ENCODE data around the gene NUDT9.

Gene NUDT9

DNA sequence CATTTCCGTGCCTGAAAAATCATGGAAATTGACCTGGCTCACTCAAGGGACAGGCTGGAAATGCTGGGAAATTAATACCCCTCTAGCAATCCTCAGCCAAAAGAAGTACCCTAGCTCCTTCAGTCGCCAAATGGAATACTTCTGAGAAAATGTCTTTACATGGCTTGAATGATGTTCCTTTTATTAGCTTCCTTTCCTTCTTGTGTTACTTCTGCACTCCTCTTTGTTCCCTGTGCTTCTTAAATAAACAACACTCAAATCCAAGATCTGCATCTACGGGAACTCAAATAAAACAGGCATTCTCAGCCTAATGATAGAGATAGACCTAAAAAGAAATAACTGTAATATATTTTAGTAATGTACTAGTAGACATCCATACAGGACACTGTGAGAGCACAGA, 70.7 kb downstream of the NUDT9 start:
- TF ChIP-seq, protein P1, sequence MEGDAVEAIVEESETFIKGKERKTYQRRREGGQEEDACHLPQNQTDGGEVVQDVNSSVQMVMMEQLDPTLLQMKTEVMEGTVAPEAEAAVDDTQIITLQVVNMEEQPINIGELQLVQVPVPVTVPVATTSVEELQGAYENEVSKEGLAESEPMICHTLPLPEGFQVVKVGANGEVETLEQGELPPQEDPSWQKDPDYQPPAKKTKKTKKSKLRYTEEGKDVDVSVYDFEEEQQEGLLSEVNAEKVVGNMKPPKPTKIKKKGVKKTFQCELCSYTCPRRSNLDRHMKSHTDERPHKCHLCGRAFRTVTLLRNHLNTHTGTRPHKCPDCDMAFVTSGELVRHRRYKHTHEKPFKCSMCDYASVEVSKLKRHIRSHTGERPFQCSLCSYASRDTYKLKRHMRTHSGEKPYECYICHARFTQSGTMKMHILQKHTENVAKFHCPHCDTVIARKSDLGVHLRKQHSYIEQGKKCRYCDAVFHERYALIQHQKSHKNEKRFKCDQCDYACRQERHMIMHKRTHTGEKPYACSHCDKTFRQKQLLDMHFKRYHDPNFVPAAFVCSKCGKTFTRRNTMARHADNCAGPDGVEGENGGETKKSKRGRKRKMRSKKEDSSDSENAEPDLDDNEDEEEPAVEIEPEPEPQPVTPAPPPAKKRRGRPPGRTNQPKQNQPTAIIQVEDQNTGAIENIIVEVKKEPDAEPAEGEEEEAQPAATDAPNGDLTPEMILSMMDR (IDR thresholded peaks at IDR 0.05; ENCODE audit: extremely low read depth, missing control alignments): no peak
- no peak for DNase-seq (ENCODE audit: low spot score)

DNA sequence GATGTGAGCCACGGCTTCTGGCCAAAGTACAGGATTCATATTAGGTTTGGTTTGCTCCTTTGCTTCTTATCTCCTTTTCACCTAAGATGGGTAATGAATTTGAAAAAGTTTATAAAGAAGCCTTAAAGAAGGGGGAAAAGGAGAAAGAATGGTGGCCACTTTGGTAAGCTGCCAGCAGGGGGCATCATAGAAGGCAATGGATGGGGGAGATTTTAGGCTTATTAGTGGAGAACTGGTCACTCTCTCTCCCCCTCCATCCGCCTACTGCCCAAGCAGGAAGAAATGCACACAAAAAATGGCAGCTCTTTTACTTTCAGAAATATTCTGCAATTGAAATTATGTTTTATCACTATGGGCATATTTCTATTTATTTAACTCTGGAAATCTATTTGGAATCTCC, 74.8 kb downstream of the NUDT9 start:
- DNase-seq (ENCODE audit: low spot score): peak; percentile 16
- TF ChIP-seq, protein P1 (IDR thresholded peaks at IDR 0.05; ENCODE audit: extremely low read depth, missing control alignments): peak; percentile 37

DNA sequence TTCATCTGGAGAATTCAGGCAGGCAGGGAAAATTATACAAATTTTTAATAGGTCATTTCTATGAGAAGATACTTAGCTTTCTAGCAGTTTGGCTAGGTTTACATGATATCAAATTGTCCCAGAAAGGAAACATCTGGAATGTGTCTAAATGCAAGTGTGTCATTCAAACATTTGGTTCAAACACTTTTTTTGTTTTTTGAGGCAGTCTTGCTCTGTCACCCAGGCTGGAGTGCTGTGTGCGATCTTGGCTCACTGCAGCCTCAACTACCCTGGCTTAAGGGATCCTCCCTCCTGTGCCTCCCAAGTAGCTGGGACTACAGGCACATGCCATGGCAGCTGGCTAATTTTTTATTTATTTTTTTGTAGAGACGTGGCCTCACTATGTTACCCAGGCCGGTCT, 75.2 kb downstream of the NUDT9 start:
- TF ChIP-seq, protein P1 (IDR thresholded peaks at IDR 0.05; ENCODE audit: extremely low read depth, missing control alignments): no peak
- DNase-seq (ENCODE audit: low spot score): no peak

DNA sequence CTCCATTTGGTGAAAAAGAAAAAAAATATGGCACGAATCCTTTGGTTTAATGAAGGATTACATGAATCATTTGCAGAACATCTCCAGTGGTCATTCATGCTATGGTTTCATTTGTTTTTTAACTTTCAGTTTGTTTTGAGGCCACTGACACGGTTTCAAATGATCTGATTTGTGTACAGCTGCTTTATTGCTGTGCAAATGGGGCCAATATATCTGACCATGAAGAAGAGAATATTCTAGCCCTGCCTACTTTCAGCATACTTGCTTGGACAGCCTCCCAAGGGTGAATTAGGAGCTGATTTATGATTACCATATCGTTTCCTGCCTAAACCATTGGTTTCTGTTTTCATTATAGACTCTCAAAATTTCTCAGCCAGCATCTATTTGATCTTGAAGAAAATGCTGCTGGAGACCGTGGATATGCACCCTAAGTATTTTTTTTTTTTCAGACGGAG, 76.1 kb downstream of the NUDT9 start:
- TF ChIP-seq, protein P1 (IDR thresholded peaks at IDR 0.05; ENCODE audit: extremely low read depth, missing control alignments): no peak
- DNase-seq (ENCODE audit: low spot score): peak; percentile 18

DNA sequence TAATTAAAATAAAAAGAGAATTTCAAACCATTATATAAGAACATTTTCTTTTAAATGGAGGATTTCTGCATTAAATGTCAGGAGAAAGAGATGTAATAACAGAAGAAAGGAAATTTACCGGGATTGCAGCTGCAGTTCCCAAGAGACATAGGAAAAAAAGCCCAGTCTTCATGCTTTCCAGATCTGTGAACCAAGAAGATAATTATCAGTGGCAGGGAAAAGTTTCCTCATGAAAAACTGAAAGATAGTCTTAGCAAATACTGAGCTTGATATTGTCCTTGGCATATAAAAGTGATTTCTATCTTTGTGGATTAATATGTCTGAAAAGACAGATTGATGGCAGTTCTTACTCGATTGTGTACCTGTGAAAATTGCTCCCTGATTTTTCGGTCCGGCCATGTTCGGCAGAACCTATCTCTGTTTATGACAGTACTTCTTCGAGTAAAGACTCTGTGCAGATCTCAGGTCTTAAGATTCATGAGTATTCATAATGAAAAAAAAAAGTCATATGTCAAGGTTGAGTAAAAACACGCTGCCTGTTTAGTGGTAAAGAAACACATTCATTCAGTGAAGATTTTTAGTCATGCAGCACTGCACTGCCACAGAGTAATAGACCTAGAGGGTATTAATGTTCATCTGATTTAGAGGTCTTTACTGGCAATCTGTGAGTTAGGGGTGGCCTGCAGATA, 77.2 kb downstream of the NUDT9 start:
- TF ChIP-seq, protein P1 (IDR thresholded peaks at IDR 0.05; ENCODE audit: extremely low read depth, missing control alignments): no peak
- peak; percentile 29 for DNase-seq (ENCODE audit: low spot score)

DNA sequence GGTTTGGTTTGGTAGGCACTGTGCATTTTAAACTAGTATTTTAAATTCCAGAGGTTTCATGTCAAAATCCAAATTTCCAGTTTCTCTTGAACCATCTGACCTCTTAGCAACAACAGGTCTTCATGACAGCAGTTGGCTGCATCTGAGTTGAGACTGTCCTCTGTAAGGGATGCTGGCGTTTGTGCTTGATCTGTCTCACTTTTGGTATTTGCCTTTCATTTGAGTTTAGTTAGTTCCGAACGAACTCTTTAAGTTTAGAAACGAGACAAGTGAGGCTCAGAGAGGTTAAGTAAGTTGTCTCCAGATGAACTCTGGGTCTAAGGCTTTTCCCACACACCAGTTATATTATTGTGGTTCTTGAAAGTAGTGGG, 77.7 kb downstream of the NUDT9 start:
- TF ChIP-seq, protein P1 (IDR thresholded peaks at IDR 0.05; ENCODE audit: extremely low read depth, missing control alignments): no peak
- peak; percentile 11 for DNase-seq (ENCODE audit: low spot score)

DNA sequence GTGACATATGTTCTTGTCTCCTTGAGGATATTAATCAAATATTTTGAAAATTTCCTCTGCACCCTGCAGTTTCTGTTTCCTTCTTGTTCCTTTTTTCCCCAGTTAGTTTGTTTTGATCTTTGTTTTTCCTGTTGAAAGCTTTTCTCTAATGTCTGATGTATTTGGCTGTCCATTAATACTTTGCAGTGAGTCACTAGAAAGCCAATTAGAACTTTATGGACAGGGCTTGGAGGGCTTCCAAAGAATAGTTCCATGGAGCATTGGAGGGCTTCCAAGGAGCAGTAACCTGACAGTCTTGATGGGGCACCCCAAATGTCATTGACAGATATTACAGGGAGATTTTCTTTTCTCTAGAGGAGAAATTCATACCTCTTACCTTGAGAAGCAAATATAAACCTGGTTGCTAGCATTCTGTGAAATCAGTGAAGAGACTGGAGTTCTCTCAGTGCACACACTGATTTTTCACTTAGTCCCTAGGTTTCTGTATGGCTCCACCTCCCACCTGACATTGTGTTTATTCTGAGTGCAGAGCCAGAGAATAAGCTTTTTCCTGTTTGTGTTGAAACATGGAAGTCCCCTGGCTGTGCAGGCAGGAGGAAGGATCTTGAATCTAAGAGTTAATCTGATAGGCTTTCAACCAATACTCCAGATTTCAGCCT, 80.3 kb downstream of the NUDT9 start:
- TF ChIP-seq, protein P1 (IDR thresholded peaks at IDR 0.05; ENCODE audit: extremely low read depth, missing control alignments): no peak
- no peak for DNase-seq (ENCODE audit: low spot score)

Data from GM20000 (cell line).